Breast epithelium (tissue), 4 donors: Measurements from ENCODE around the gene TSPO. TPM values are rescaled to one million over a fixed set of nuclear protein-coding genes. Genes with fewer than 3 reads are reported as not detected.

Experiments
- DNase-seq, 2 donors: peaks; one replicate each; pipeline ENCODE4 v3.0.0-alpha.2; 2019; ENCODE audit warnings: low spot score in 2 of 2
- H3K27ac ChIP-seq, 2 donors: fragments of 200-600 bp; sonication (generic) in 1 of 2; one replicate each; pipeline ENCODE4 v1.5.1; 2016 to 2019; ENCODE audit warnings: mild to moderate bottlenecking in 1 of 2
- H3K27me3 ChIP-seq, 2 donors: fragments of 200-600 bp; sonication (generic) in 1 of 2; one replicate each; pipeline versions ENCODE4 v1.5.1 to v1.6.0; 2017 to 2019; ENCODE audit warnings: control low read depth in 1 of 2, mild to moderate bottlenecking in 1 of 2
- H3K36me3 ChIP-seq: fragments of 200-600 bp; one replicate; pipeline ENCODE4 v1.5.1; 2019
- H3K4me1 ChIP-seq, 2 donors: fragments of 200-600 bp; sonication (generic); one replicate each; pipeline ENCODE4 v1.5.1; 2016 to 2019; ENCODE audit warnings: control low read depth in 1 of 2
- H3K4me3 ChIP-seq, 3 donors: fragments of 200-600 bp; sonication (generic); 1 replicate in 2 of 3; 2 replicates in 1 of 3; pipeline ENCODE4 v1.5.1; 2016 to 2019; ENCODE audit warnings: mild to moderate bottlenecking in 3 of 3, moderate library complexity in 2 of 3
- H3K9me3 ChIP-seq, 2 donors: fragments of 200-600 bp; sonication (generic) in 1 of 2; one replicate each; pipeline ENCODE4 v1.5.1; 2016 to 2019; ENCODE audit warnings: control low read depth in 1 of 2
- POLR2A ChIP-seq: fragments of 450-650 bp; IDR thresholded peaks from one replicate; pipeline ENCODE4 v1.6.1; 2016; ENCODE audit warnings: antibody characterized with exemption, mild to moderate bottlenecking, moderate library complexity
- POLR2AphosphoS5 ChIP-seq, 3 donors: sonication (generic); formaldehyde crosslinking; IDR thresholded peaks; one replicate each; pipeline ENCODE4 v1.6.1; 2017; ENCODE audit warnings: antibody characterized with exemption in 3 of 3
- intact Hi-C: fragments of 100-400 bp; cut with DNase I; formaldehyde crosslinking; loops from one replicate; pipeline ENCODE4 v1.15.1; 2023; ENCODE audit warnings: low total_unique reads
- total RNA-seq, 3 donors: library from RNA; depleted of rRNA; stranded (reverse); fragments of >200 nt; gene quantifications; one replicate each; pipeline ENCODE4 v1.1.0, GENCODE V29; 2016
- TF ChIP-seq, protein P1 (sequence below), 3 donors: fragments of 450-650 bp; IDR thresholded peaks; one replicate each; pipeline ENCODE4 v1.5.1; 2016 to 2017; ENCODE audit warnings: antibody characterized with exemption in 3 of 3, mild to moderate bottlenecking in 3 of 3, moderate library complexity in 3 of 3

The TSPO gene
- total RNA-seq, 3 donors from 2014 or later, result 250 to 468 (median 284) TPM

DNA sequence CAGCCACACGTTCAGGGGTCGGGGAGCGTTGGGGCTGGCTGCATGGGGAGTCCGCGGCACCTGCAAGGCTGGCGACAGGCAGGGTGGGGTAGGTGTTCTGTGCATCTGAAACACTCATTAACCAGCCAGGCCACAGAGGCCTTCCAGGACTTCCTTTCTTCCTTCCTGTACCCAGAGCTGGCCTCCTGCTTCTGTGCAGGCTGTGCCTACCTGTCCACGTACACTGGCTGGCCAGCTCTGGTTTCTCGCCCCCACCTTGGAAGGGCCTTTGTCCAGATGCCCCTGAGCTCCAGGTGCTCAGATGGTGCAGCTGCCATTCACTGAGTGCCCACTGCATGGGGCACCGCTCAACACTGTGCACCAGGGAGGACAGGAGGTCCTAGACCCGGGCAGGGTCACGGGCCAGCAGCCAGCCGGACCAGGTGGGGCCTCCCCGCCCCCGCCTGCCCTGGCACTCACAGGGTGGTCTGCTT lies 19.7 kb downstream of the TSPO start:
- no peak overlapping the region for H3K4me3 ChIP-seq
- H3K27me3 ChIP-seq, result no peaks in the 10 kb centered on the region
- intact Hi-C loops, result no loop called here
- no peaks in the 10 kb centered on the region for H3K9me3 ChIP-seq
- no peaks in the 10 kb centered on the region for H3K4me1 ChIP-seq
- H3K36me3 ChIP-seq, result no peaks in the 10 kb centered on the region
- no peak overlapping the region for H3K27ac ChIP-seq
- DNase-seq, result no peak
- TF ChIP-seq POLR2AphosphoS5 (IDR thresholded peaks at IDR 0.05) (no peak), POLR2A (no peak)
- TF ChIP-seq, protein P1, sequence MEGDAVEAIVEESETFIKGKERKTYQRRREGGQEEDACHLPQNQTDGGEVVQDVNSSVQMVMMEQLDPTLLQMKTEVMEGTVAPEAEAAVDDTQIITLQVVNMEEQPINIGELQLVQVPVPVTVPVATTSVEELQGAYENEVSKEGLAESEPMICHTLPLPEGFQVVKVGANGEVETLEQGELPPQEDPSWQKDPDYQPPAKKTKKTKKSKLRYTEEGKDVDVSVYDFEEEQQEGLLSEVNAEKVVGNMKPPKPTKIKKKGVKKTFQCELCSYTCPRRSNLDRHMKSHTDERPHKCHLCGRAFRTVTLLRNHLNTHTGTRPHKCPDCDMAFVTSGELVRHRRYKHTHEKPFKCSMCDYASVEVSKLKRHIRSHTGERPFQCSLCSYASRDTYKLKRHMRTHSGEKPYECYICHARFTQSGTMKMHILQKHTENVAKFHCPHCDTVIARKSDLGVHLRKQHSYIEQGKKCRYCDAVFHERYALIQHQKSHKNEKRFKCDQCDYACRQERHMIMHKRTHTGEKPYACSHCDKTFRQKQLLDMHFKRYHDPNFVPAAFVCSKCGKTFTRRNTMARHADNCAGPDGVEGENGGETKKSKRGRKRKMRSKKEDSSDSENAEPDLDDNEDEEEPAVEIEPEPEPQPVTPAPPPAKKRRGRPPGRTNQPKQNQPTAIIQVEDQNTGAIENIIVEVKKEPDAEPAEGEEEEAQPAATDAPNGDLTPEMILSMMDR (IDR thresholded peaks at IDR 0.05), result no peak

DNA sequence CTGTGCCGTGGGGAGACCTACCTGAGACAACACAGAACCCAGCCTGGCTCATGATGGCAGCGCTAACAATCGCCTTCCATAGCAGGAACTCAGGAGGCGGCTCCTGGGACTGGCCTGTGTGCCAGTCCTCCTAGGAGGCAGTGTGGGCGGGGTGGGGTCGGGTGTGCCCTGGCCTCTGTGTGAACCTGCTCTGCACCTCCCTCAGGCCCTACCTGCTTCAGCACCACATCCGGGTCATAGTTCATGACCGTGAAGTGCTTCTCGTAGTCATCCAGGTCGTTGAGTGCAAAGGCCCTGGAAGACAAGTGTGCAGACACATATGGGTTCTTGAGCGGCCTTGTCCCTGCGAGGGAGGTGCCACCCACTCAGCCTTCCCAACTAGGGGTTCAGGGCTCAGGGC lies 20.2 kb downstream of the TSPO start:
- no peaks in the 10 kb centered on the region for H3K36me3 ChIP-seq
- DNase-seq, result no peak
- no peak for TF ChIP-seq POLR2A
- no peak for TF ChIP-seq POLR2AphosphoS5 (IDR thresholded peaks at IDR 0.05)
- TF ChIP-seq, protein P1 (IDR thresholded peaks at IDR 0.05), result no peak
- intact Hi-C loops, result no loop called here
- no peaks in the 10 kb centered on the region for H3K9me3 ChIP-seq
- no peak overlapping the region for H3K4me3 ChIP-seq
- H3K4me1 ChIP-seq, result no peaks in the 10 kb centered on the region
- no peaks in the 10 kb centered on the region for H3K27me3 ChIP-seq
- H3K27ac ChIP-seq, result no peak overlapping the region

DNA sequence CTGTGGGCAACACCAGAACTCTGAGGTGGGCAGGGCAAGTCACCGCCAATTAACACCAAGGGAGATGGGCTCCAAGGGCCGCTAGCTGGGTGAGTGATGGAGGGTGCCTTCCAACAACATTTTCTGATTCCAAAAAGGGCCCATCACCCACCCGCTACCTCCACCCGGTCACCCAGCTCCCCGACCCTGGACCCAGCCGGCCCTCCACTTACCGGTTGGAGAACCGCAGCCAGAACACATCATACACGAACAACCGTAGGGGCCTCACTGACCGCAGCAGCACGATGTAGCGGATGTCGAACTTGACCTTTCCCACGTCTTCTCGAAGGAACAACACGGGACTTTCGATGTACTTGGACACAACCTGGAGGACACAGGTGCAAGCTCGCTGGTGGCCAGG lies 20.8 kb downstream of the TSPO start:
- Histone ChIP-seq H3K36me3 (no peaks in the 10 kb centered on the region), H3K9me3 (no peaks in the 10 kb centered on the region), H3K27me3 (no peaks in the 10 kb centered on the region), H3K27ac (no peak overlapping the region), H3K4me3 (no peak overlapping the region), H3K4me1 (no peaks in the 10 kb centered on the region)
- TF ChIP-seq POLR2AphosphoS5 (IDR thresholded peaks at IDR 0.05) (no peak), POLR2A (no peak)
- TF ChIP-seq, protein P1 (IDR thresholded peaks at IDR 0.05), result no peak
- DNase-seq, result no peak
- intact Hi-C loops, result no loop called here

DNA sequence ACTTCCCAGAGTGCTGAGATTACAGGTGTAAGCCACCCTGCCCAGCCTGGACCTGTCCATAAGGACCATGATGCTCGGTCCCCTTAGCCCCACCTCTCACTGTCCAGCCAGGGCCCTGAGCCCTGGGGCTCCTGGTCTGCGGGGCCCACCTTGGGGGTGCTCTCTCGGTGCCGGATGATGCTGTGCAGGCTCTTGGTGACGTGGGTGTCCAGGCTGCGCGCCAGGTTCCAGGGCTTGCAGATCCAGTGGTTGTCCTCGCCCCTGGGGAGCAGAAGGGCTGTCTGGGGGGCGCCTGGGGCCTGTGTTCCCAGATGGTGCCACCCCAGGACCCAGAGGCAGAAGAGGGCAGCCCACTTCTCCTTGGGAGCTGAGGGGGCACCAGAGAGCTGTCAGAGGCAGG lies 22.2 kb downstream of the TSPO start:
- no peaks in the 10 kb centered on the region for H3K27me3 ChIP-seq
- no peak for DNase-seq
- intact Hi-C loops, result no loop called here
- H3K36me3 ChIP-seq, result no peaks in the 10 kb centered on the region
- no peak overlapping the region for H3K27ac ChIP-seq
- H3K9me3 ChIP-seq, result no peaks in the 10 kb centered on the region
- TF ChIP-seq, protein P1 (IDR thresholded peaks at IDR 0.05), result no peak
- TF ChIP-seq POLR2A (no peak), POLR2AphosphoS5 (IDR thresholded peaks at IDR 0.05) (no peak)
- no peak overlapping the region for H3K4me3 ChIP-seq
- H3K4me1 ChIP-seq, result no peaks in the 10 kb centered on the region

DNA sequence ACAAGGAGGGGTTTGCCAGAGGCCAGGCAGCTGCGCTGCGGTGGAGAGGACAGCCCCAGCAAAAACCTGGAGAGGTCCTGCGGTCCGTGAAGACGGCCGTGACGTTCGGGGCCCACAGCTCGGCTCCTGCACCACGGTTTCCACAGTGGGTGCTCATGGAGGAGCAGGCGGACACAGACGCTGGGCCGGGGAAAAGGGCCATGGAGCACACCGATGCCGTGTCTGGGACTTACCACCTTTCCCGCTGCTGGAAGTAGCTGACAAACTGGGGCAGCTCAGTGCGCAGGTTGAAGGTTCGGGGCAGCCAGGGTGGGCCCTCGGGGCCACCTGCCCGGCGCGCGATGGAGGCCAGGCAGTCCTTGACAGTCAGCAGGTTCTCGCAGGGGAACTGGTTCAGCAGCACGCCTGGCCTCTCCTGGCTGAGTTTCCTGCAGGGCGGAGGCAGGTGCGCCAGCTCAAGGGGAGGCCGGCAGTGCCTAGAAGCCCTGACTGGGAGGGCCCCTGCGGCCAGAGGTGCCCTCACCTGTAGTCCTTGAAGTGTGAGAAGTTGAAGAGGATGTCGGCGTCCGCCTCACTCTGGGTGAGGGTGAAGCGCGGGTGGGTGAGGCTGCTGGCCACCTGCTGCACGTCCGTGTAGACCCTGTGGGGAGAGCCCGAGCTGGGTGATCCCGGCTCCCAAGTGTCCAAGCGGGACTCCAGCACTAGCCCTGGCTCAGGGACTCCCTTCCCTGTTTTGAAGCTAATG lies 22.8 kb downstream of the TSPO start:
- H3K4me3 ChIP-seq, result no peak overlapping the region
- H3K36me3 ChIP-seq, result no peaks in the 10 kb centered on the region
- no peak for DNase-seq
- H3K4me1 ChIP-seq, result no peaks in the 10 kb centered on the region
- no peak overlapping the region for H3K27ac ChIP-seq
- intact Hi-C loops, result no loop called here
- no peaks in the 10 kb centered on the region for H3K9me3 ChIP-seq
- TF ChIP-seq, protein P1 (IDR thresholded peaks at IDR 0.05), result no peak
- TF ChIP-seq POLR2AphosphoS5 (IDR thresholded peaks at IDR 0.05) (no peak), POLR2A (no peak)
- no peaks in the 10 kb centered on the region for H3K27me3 ChIP-seq
